Kidney (tissue), 14 donors: Measurements from ENCODE around the gene GARIN5B. TPM values are rescaled to one million over a fixed set of nuclear protein-coding genes. Genes with fewer than 3 reads are reported as not detected.

Experiments
- DNase-seq, 5 donors: peaks; one replicate each; pipeline ENCODE4 v3.0.0-alpha.2; 2013 to 2020
- FAIRE-seq: peaks from 2 replicates; lab custom pipeline; 2012; peaks lifted over from hg19 to GRCh38; lab: Jason Lieb, UNC
- H3K27ac ChIP-seq, 2 donors: one replicate each; pipeline ENCODE4 v1.7.0; 2013; ENCODE audit warnings: low read depth in 2 of 2, low read length in 2 of 2, inconsistent platforms in 1 of 2
- H3K27me3 ChIP-seq: one replicate; pipeline ENCODE4 v1.7.1; 2013; ENCODE audit warnings: low read length, inconsistent platforms; ENCODE audit not compliant: control insufficient read depth, insufficient read depth
- H3K36me3 ChIP-seq, 3 donors: one replicate each; pipeline versions ENCODE4 v1.7.0 to v1.7.1; 2013; ENCODE audit warnings: low read length in 3 of 3, control low read depth in 1 of 3, inconsistent platforms in 1 of 3; ENCODE audit not compliant: insufficient read depth in 3 of 3, control insufficient read depth in 2 of 3
- H3K4me1 ChIP-seq, 3 donors: one replicate each; pipeline versions ENCODE4 v1.7.0 to v1.7.1; 2013; ENCODE audit warnings: low read length in 3 of 3, inconsistent platforms in 1 of 3, low read depth in 1 of 3; ENCODE audit not compliant: control insufficient read depth in 2 of 3, insufficient read depth in 2 of 3
- H3K4me3 ChIP-seq, 3 donors: one replicate each; pipeline versions ENCODE4 v1.7.0 to v1.8.1; 2013; ENCODE audit warnings: low read length in 3 of 3, control low read depth in 1 of 3, inconsistent platforms in 1 of 3
- H3K9ac ChIP-seq, 3 donors: one replicate each; pipeline versions ENCODE4 v1.7.0 to v1.7.1; 2013; ENCODE audit warnings: low read length in 3 of 3, control low read depth in 1 of 3, inconsistent platforms in 1 of 3
- H3K9me3 ChIP-seq, 3 donors: one replicate each; pipeline versions ENCODE4 v1.7.0 to v1.7.1; 2013; ENCODE audit warnings: low read length in 3 of 3, control low read depth in 1 of 3, inconsistent platforms in 1 of 3; ENCODE audit not compliant: control insufficient read depth in 2 of 3, insufficient read depth in 1 of 3
- intact Hi-C: fragments of 100-400 bp; cut with DNase I; formaldehyde crosslinking; loops from one replicate; pipeline ENCODE4 v1.11.1; 2022
- polyA plus RNA-seq: library from polyadenylated mRNA; stranded (reverse); fragments of 350-450 nt; fragmentation: Illumina TruSeq; extraction: RNeasy Lipid Tissue Mini Kit (QIAGEN cat#74804); gene quantifications from one replicate; pipeline ENCODE4 v1.2.3, GENCODE V29; 2014; ENCODE audit warnings: low read depth, low replicate concordance; ENCODE audit not compliant: insufficient read depth
- total RNA-seq: library from RNA; stranded (reverse); fragmentation: NEBNext Ultra II Directional; extraction: Animal tissue kit (Norgen Biotek cat#: 25700); gene quantifications from one replicate; pipeline ENCODE4 v1.2.1, GENCODE V29; 2021
- TF ChIP-seq, protein P1 (sequence below): IDR thresholded peaks from 3 replicates; pipeline ENCODE4 v1.5.1; 2012; ENCODE audit warnings: mild to moderate bottlenecking, moderate library complexity, borderline replicate concordance; ENCODE audit not compliant: insufficient read depth; ENCODE audit errors: extremely low read depth
- donor health status: control.
- donor health status: control.
- donor health status: control.
- donor health status: control.
- donor health status: control.
- donor health status: DM: yes; HTN: yes; CAD: no.
- donor health status: Normal renal cell carcinoma (clear cell type).

GARIN5B gene
- total and polyA plus RNA-seq, 2 donors from 2014 or later = not detected

DNA sequence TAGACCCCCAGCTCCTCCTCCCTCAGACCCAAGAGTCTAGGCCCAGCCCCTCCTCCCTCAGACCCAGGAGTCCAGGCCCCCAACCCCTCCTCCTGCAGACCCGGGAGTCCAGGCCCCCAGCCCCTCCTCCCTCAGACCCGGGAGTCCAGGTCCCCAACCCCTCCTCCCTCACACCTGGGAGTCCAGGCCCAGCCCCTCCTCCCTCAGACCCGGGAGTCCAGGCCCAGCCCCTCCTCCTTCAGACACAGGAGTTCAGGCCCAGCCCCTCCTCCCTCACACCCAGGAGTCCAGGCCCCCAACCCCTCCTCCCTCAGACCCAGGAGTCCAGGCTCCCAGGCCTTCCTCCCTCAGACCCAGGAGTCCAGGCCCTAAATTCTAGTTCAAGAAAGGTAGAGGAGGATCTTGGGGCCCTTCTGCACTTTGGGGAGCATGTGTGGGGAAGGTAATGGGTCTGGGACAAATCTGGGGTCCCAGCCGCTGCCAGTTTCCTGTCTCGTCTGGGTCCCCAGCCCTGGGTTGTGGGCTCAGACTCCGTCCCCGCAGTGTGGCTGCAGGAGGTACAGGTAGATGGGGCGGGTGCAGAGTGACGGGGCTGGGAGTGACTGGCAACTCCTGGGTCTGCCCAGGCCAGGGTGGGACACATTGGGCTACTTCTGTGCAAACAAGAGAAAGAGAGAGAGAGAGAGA lies 10.4 kb upstream of the GARIN5B start:
- FAIRE-seq (no peak), DNase-seq (peak in 1 of 5 donors; percentile 73)
- TF ChIP-seq, protein P1, sequence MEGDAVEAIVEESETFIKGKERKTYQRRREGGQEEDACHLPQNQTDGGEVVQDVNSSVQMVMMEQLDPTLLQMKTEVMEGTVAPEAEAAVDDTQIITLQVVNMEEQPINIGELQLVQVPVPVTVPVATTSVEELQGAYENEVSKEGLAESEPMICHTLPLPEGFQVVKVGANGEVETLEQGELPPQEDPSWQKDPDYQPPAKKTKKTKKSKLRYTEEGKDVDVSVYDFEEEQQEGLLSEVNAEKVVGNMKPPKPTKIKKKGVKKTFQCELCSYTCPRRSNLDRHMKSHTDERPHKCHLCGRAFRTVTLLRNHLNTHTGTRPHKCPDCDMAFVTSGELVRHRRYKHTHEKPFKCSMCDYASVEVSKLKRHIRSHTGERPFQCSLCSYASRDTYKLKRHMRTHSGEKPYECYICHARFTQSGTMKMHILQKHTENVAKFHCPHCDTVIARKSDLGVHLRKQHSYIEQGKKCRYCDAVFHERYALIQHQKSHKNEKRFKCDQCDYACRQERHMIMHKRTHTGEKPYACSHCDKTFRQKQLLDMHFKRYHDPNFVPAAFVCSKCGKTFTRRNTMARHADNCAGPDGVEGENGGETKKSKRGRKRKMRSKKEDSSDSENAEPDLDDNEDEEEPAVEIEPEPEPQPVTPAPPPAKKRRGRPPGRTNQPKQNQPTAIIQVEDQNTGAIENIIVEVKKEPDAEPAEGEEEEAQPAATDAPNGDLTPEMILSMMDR = no peak
- intact Hi-C loops = no loop called here
- H3K4me3 ChIP-seq = no peak overlapping the region
- H3K36me3 ChIP-seq = no peaks in the 10 kb centered on the region
- peaks cover 0 to 2% (median 0%) of the 10 kb centered on the region in 3 donors for H3K4me1 ChIP-seq
- no peaks in the 10 kb centered on the region for H3K9me3 ChIP-seq
- no peak overlapping the region for H3K27ac ChIP-seq
- H3K27me3 ChIP-seq = peaks cover 9% of the 10 kb centered on the region
- no peak overlapping the region for H3K9ac ChIP-seq

GRCh38 chr19:55372316-55373081 lies 9.4 kb upstream of the GARIN5B start:
- H3K9me3 ChIP-seq = no peaks in the 10 kb centered on the region
- H3K27me3 ChIP-seq = peaks cover 9% of the 10 kb centered on the region
- no peak overlapping the region for H3K27ac ChIP-seq
- H3K4me1 ChIP-seq = peaks cover 0 to 2% (median 0%) of the 10 kb centered on the region in 3 donors
- intact Hi-C loops = no loop called here
- H3K4me3 ChIP-seq = no peak overlapping the region
- no peak for FAIRE-seq
- TF ChIP-seq, protein P1 = no peak
- peak in 3 of 5 donors; percentile 37 to 78 (median 77) for DNase-seq
- H3K9ac ChIP-seq = no peak overlapping the region
- no peaks in the 10 kb centered on the region for H3K36me3 ChIP-seq

- H3K27ac ChIP-seq = no peak within 1 kb of the TSS
- no peak within 1 kb of the TSS for H3K4me3 ChIP-seq
- H3K27me3 ChIP-seq = peaks cover 9% of the 10 kb centered on the region
- no peak within 1 kb of the TSS for H3K9ac ChIP-seq
- peaks cover 0 to 2% (median 0%) of the 10 kb centered on the region in 3 donors for H3K4me1 ChIP-seq
- FAIRE-seq (no peak), DNase-seq (peak in 1 of 5 donors; percentile 78)
- H3K36me3 ChIP-seq = no peaks in the 10 kb centered on the region
- TF ChIP-seq, protein P1 = no peak
- no peaks in the 10 kb centered on the region for H3K9me3 ChIP-seq
- intact Hi-C loops = no loop called here
Observed at GRCh38 chr19:55370305-55370988, 7.4 kb upstream of the GARIN5B start, which contains the start of gene IL11. IL11 (minus strand) TSS chr19:55370463; CDS start chr19:55370310, 153 bp downstream.
